Stomach (tissue), 4 donors: Measurements from ENCODE around the gene ADD2.

Source experiments
- CTCF ChIP-seq, 7 experiments: fragments of 450-650 bp in 4 of 7; fragments of 200-600 bp in 3 of 7; sonication (generic) in 3 of 7; IDR thresholded peaks; one replicate each; pipeline ENCODE4 v1.5.1; 2016 to 2019; ENCODE audit warnings: antibody characterized with exemption in 7 of 7, control low read depth in 2 of 7, mild to moderate bottlenecking in 1 of 7
- EP300 ChIP-seq: sonication (generic); formaldehyde crosslinking; IDR thresholded peaks from one replicate; pipeline ENCODE4 v1.6.1; 2017; ENCODE audit warnings: antibody characterized with exemption
- POLR2A ChIP-seq, 4 donors: fragments of 450-650 bp; IDR thresholded peaks; one replicate each; pipeline ENCODE4 v1.6.1; 2016; ENCODE audit warnings: antibody characterized with exemption in 4 of 4, control low read depth in 2 of 4, mild to moderate bottlenecking in 1 of 4, moderate library complexity in 1 of 4

- TF ChIP-seq CTCF (IDR thresholded peaks at IDR 0.05) (no peak), POLR2A (IDR thresholded peaks at IDR 0.05) (no peak), EP300 (no peak)
Measured at GRCh38 chr2:70656421-70657010, 111.5 kb downstream of the ADD2 start.
